Astrocyte (in vitro differentiated cells and primary cell): ENCODE data around the gene HOXA11. TPM values are rescaled to one million over a fixed set of nuclear protein-coding genes. Genes with fewer than 3 reads are reported as not detected.
A peak's percentile ranks its signal among the peaks of the same experiment; 100 is the strongest.

Experiments
- DNase-seq: peaks from one replicate; pipeline ENCODE4 v3.0.0-alpha.2; 2010; ENCODE audit warnings: low read depth
- FAIRE-seq: peaks from 2 replicates; lab custom pipeline; 2011; peaks lifted over from hg19 to GRCh38; lab: Jason Lieb, UNC
- H2AFZ ChIP-seq: 2 replicates; pipeline ENCODE4 v1.6.0; 2012; ENCODE audit warnings: low read depth, low read length, inconsistent platforms
- H3K27ac ChIP-seq: 2 replicates; pipeline ENCODE4 v1.5.1; 2011; ENCODE audit warnings: low read depth, low read length, inconsistent platforms
- H3K27me3 ChIP-seq: 2 replicates; pipeline ENCODE4 v1.6.0; 2011; ENCODE audit warnings: low read length, inconsistent platforms; ENCODE audit not compliant: insufficient read depth
- H3K36me3 ChIP-seq: 2 replicates; pipeline ENCODE4 v1.5.1; 2011; ENCODE audit warnings: low read length, inconsistent platforms; ENCODE audit not compliant: insufficient read depth
- H3K4me1 ChIP-seq: 2 replicates; pipeline ENCODE4 v1.5.1; 2011; ENCODE audit warnings: low read length, inconsistent platforms; ENCODE audit not compliant: insufficient read depth
- H3K4me2 ChIP-seq: 2 replicates; pipeline ENCODE4 v1.6.0; 2012; ENCODE audit warnings: low read length, inconsistent platforms
- H3K4me3 ChIP-seq: 2 replicates; pipeline ENCODE4 v1.5.1; 2011; ENCODE audit warnings: low read depth, mild to moderate bottlenecking, low read length, inconsistent platforms; ENCODE audit not compliant: insufficient read depth
- H3K79me2 ChIP-seq: 2 replicates; pipeline ENCODE4 v1.6.0; 2012; ENCODE audit warnings: mild to moderate bottlenecking, low read length, inconsistent platforms; ENCODE audit not compliant: insufficient read depth
- H3K9ac ChIP-seq: 2 replicates; pipeline ENCODE4 v1.6.0; 2012; ENCODE audit warnings: mild to moderate bottlenecking, low read length, inconsistent platforms
- H3K9me3 ChIP-seq: 2 replicates; pipeline ENCODE4 v1.5.1; 2012; ENCODE audit warnings: low read depth, mild to moderate bottlenecking, low read length, inconsistent platforms; ENCODE audit not compliant: insufficient read depth
- H4K20me1 ChIP-seq: 2 replicates; pipeline ENCODE4 v1.6.0; 2012; ENCODE audit warnings: low read length, inconsistent platforms; ENCODE audit not compliant: insufficient read depth
- H3K27ac Mint-ChIP-seq: one replicate; pipeline ENCODE4 v1.8.0; 2021; ENCODE audit warnings: mild to moderate bottlenecking, mixed read lengths; ENCODE audit not compliant: unreplicated experiment
- H3K27me3 Mint-ChIP-seq: one replicate; pipeline ENCODE4 v1.8.0; 2021; ENCODE audit warnings: low read depth, mixed read lengths; ENCODE audit not compliant: unreplicated experiment
- H3K36me3 Mint-ChIP-seq: one replicate; pipeline ENCODE4 v1.8.0; 2021; ENCODE audit warnings: low read depth, mixed read lengths; ENCODE audit not compliant: unreplicated experiment
- H3K4me1 Mint-ChIP-seq: one replicate; pipeline ENCODE4 v1.8.0; 2021; ENCODE audit warnings: low read depth, mixed read lengths; ENCODE audit not compliant: unreplicated experiment
- H3K4me3 Mint-ChIP-seq: one replicate; pipeline ENCODE4 v1.8.0; 2021; ENCODE audit warnings: mild to moderate bottlenecking, moderate library complexity, mixed read lengths; ENCODE audit not compliant: unreplicated experiment
- H3K9me3 Mint-ChIP-seq: one replicate; pipeline ENCODE4 v1.8.0; 2021; ENCODE audit warnings: mild to moderate bottlenecking, mixed read lengths; ENCODE audit not compliant: unreplicated experiment
- EZH2 ChIP-seq: IDR thresholded peaks from 2 replicates; pipeline ENCODE4 v1.6.1; 2012; ENCODE audit warnings: mild to moderate bottlenecking, low read length, inconsistent platforms; ENCODE audit not compliant: insufficient read depth
- total RNA-seq: library from RNA; stranded (reverse); gene quantifications from 2 replicates; pipeline ENCODE4 v1.2.1, GENCODE V29; 2021
- TF ChIP-seq, protein P1 (sequence below): IDR thresholded peaks from 2 replicates; pipeline ENCODE4 v1.5.1; 2011; ENCODE audit warnings: low read depth, mild to moderate bottlenecking, inconsistent platforms, low read length, moderate library complexity; ENCODE audit not compliant: insufficient read depth

The HOXA11 gene
- total RNA-seq, 1 donor from 2014 or later, result not detected

DNA sequence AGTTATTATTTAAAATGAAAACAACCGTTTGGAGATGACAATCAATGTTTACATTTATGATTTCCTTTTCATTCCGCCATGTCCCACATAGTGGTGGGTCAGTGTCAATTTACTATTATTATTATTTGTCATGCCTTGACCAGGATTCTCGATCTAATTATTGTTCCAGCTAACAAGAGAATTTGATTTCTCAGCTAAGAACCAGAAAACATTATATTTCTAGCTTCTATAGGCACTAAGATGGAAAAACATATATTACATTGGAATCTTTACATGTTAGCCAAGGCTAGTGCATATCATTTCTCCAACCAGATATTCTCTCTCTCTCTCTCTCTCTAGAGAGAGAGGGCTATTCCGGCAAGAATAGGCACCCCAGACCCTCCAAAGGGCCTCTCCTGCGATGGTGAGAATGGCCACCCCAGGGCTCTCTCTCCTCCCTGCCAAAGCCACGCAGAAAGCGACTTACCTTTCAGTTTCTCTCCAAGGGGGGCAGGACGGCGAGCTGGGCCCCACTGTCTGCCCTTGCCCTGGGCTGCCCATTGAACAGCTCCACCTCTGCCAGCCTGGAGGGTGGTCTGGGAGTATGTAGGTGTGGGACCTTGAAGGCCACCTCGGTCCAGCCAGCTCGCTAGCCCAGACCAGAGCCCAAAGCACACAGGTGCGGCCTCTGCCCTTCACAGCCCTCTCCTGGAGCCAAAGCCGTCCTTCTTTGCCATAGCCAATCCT, 35.0 kb downstream of the HOXA11 start:
- H3K36me3 Mint-ChIP-seq, result no peaks in the 10 kb centered on the region

DNA sequence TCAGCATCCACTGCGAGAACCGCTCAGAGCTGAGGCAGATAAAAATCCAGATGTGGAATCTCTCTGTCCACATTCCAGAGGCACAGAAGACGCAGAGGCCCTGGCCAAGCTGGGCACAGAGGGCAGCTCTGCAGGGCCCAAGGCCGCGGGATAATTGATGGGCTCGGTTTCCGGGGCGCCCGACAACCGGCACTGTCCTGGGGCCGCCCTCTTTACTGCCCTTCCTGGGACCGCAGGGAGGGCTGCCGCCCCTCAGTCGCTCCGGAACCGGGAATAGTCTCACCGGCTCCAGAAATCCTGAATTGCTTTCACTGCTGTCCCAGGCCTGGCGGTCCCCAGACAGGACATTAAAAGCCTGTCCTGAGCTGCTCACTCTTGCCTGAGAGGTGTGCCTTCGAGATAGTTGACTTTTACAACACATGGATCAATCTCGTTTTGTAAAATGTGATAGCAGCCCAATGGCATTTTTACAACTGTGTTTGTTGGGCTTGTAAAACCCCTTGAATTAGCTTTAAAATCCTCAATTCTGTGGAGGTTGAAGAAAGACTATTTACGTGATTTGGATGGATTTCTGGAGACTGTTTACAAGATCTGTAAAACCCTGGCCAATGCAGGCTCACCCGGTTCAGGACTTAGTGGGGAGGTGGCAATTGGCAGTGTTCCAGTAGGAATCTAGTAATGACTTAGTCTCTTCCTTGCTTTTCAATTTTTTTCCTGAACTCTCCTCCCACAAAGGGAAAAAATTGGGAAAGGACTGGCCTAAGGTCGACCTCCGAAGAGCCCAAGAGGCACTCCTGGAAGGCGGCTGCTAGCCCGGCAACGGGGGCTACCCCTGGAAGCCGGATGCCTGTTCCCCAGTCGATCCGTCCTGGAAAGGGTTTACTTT, 36.0 kb downstream of the HOXA11 start:
- DNase-seq (no peak), FAIRE-seq (peak; percentile 9)
- peaks cover 85% of the 10 kb centered on the region for H3K27me3 Mint-ChIP-seq
- H3K4me3 ChIP-seq, result no peak overlapping the region
- no peak overlapping the region for H3K4me2 ChIP-seq
- peaks cover 1% of the 10 kb centered on the region for H4K20me1 ChIP-seq
- no peaks in the 10 kb centered on the region for H3K36me3 ChIP-seq
- H3K9me3 Mint-ChIP-seq, result peaks cover 57% of the 10 kb centered on the region
- no peaks in the 10 kb centered on the region for H3K4me1 Mint-ChIP-seq
- peaks cover 95% of the 10 kb centered on the region for H3K27me3 ChIP-seq
- no peak overlapping the region for H3K27ac Mint-ChIP-seq
- H3K9ac ChIP-seq, result no peak overlapping the region
- TF ChIP-seq, protein P1, sequence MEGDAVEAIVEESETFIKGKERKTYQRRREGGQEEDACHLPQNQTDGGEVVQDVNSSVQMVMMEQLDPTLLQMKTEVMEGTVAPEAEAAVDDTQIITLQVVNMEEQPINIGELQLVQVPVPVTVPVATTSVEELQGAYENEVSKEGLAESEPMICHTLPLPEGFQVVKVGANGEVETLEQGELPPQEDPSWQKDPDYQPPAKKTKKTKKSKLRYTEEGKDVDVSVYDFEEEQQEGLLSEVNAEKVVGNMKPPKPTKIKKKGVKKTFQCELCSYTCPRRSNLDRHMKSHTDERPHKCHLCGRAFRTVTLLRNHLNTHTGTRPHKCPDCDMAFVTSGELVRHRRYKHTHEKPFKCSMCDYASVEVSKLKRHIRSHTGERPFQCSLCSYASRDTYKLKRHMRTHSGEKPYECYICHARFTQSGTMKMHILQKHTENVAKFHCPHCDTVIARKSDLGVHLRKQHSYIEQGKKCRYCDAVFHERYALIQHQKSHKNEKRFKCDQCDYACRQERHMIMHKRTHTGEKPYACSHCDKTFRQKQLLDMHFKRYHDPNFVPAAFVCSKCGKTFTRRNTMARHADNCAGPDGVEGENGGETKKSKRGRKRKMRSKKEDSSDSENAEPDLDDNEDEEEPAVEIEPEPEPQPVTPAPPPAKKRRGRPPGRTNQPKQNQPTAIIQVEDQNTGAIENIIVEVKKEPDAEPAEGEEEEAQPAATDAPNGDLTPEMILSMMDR, result no peak
- no peak for TF ChIP-seq EZH2
- H3K4me1 ChIP-seq, result peaks cover 5% of the 10 kb centered on the region
- H2AFZ ChIP-seq, result no peak overlapping the region
- no peaks in the 10 kb centered on the region for H3K36me3 Mint-ChIP-seq
- H3K79me2 ChIP-seq, result no peaks in the 10 kb centered on the region
- no peak overlapping the region for H3K4me3 Mint-ChIP-seq
- peaks cover 25% of the 10 kb centered on the region for H3K9me3 ChIP-seq
- H3K27ac ChIP-seq, result no peak overlapping the region

More for the DNA sequence above, 35.0 kb downstream of the HOXA11 start:
- no peaks in the 10 kb centered on the region for H4K20me1 ChIP-seq
- H2AFZ ChIP-seq, result peak overlapping the region; percentile 66
- peaks cover 30% of the 10 kb centered on the region for H3K9me3 ChIP-seq
- H3K4me1 ChIP-seq, result peaks cover 9% of the 10 kb centered on the region
- H3K4me2 ChIP-seq, result peak overlapping the region; percentile 85
- no peak overlapping the region for H3K9ac ChIP-seq
- Mint-ChIP-seq H3K27me3 (peaks cover 86% of the 10 kb centered on the region), H3K4me3 (no peak overlapping the region), H3K27ac (peak overlapping the region; percentile 41), H3K4me1 (no peaks in the 10 kb centered on the region), H3K9me3 (peaks cover 57% of the 10 kb centered on the region)
- TF ChIP-seq, protein P1, result no peak
- TF ChIP-seq EZH2, result no peak
- no peaks in the 10 kb centered on the region for H3K79me2 ChIP-seq
- no peak overlapping the region for H3K27ac ChIP-seq
- H3K4me3 ChIP-seq, result no peak overlapping the region
- no peak for FAIRE-seq
- H3K27me3 ChIP-seq, result peaks cover 95% of the 10 kb centered on the region
- no peak for DNase-seq
- no peaks in the 10 kb centered on the region for H3K36me3 ChIP-seq
